Activated gamma-delta T cell (primary cell): Measurements from ENCODE around the gene DNM2.

ENCODE experiments used
- DNase-seq: peaks from one replicate; lab custom pipeline; 2025; lab: John Stamatoyannopoulos, UW

Gene DNM2

DNA sequence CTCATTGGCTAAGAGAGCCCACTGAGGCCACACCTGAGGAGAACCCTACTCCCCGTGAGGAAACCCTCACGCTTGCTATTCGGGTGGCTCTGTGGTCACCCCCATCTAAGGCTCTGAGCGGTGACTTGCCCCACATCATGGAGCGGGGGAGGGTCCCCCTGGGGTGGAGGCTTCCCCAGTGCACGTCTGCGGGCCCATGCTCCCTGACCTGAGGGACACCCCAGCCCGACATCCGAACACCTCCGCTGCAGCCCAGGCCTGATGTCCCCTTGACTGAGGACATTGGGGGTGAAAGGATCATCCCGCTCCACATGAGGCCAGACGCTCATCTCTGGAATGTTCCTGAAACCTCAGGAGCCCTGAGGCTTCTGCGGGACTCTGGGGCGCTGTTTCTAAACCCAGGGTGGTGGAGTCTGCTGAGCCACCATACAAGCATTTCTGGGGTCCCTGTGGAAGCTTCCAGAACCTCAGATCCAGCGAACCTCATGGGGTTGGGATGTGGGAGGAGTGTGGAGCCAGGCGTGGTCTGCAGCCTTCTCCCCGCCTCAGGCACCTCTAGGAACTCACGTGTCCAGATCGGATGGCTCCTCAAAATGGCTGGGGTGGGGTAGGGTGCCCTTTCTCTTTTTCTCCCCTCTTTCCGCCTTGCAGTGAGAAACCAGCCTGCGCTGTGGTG lies 98.2 kb downstream of the DNM2 start:
- DNase-seq: no peak

DNA sequence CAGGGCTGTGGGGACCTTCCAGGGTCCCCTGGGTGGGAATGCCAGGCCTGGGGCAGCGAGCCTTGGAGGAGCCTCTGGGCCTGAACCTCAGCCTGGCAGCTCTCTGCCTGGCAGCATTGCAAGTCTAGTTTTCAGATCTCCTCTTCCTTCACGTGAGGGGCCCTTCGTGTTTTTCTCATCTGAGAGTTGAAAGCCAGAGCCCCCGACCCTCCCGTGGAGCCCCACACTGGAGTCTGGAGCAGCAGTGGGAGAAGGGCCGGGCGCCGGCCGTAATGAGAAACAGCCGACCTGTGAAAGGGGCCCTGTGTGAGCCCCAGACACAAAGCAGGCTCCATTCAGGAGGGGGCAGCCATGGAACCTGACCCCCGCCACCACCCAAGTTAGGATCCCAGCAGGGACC lies 98.8 kb downstream of the DNM2 start:
- DNase-seq: no peak

DNA sequence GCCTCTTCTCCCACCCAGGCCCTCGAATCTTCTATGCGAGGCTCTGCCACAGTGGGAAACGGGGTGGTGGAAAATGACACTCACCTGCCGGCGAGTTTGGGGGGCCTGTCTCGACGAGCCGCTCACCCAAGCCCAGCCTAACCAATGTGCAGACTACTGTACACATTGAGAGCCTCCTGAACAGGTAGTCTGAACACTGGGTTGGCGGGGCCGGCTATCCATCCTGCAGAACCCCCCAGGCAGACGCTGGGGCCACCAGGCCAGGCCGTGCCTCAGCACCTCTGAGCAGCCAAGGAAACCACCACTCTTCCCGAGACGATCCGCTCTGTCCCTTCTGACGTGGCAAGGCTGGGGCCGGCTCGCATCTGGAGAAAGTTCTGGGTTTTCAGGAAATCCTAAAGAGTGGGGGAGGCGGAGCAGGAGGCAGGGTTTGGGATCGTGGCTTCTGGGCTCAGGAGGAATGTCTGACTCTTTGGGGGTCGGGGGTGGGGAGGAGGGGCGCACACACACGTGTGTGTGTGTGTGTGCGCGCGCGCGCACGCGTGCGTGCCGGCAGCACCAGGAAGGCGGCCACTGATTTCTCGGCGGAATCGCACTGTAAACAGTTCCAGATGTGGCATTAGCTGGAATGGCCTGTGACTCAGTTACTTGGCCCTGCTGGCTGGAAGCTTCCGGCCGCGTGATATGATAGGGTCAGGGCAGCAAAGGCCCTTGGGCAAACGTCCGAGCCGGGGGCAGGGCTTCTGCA lies 99.6 kb downstream of the DNM2 start:
- no peak for DNase-seq

DNA sequence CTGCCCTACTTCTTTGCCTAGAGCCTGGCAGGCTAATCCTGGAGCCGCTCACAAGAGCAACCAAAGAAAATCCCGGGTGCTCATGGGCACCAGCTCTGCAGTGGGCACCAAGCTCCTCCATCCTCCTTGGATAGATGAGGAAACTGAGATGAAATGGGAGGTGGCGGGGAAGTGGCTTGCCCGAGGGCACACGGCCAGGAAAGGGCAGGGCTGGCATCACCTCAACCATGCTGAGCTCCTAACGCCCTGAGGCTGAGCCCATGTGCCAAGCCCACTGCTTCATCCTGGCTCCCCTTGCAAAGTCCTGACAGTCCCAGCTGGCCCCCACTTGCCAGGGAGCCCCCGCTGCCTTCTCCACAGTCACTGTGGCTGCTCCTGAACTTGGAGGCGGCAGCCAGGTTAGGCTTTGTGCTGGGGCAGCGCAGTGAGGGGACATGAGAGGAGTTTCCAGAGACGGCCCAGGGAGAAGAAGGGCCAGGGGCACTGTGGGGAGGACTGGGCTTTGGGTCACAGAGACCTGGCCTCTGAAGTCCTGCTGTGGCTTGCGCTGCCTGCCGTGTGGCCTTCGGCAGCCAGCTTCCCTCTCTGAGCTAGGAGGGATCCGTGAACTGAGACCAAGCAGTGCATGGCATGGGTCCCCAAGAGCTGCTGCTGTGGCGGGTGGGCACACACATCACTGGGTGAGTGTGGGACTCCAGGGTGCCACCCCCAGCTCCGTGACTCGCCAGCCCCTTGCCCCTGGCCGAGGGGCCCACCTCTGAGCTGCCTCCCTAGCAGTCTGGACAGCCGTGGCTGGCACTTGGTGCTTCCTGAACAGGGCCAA lies 100.6 kb downstream of the DNM2 start:
- no peak for DNase-seq

DNA sequence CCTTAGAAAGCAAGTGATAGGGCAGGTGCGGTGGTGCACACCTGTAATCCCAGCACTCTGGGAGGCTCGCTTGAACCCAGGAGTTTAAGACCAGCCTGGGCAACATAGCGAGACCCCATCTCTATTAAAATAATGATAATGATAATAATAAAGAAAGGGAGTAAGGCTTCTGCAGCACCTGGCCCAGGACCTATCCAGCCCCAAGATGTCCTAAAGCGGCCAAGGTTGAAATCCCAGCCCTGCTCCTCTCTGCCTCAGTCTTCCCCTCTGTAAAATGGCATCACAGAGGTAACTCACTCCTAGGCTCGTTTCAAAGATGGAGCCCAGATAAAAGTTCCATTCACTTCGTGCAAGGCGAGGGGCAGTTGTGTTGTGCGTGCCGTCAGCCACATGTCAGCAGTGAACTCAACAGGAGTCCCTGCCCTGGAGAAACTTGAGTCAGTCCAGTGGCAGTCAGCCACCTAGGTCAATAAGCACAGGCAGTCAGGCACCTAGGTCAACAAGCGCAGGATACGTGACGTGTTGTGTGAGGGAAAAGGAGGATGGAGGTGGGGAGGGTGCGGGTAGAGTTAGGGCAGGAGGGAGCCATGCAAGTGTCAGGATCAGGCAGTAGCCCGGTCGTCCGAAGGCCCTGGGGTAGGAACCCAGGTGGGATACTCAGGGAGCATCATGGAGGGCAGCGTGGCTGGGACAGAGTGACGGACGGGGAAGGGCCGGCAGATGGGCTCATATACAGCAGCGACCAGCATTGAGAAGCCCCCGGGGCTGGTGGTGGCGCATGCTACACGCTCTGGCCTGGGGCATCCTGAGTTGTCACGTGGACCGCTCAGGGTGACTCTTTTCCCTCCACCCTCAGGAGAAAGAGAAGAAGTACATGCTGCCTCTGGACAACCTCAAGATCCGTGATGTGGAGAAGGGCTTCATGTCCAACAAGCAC lies 101.5 kb downstream of the DNM2 start:
- no peak for DNase-seq

DNA sequence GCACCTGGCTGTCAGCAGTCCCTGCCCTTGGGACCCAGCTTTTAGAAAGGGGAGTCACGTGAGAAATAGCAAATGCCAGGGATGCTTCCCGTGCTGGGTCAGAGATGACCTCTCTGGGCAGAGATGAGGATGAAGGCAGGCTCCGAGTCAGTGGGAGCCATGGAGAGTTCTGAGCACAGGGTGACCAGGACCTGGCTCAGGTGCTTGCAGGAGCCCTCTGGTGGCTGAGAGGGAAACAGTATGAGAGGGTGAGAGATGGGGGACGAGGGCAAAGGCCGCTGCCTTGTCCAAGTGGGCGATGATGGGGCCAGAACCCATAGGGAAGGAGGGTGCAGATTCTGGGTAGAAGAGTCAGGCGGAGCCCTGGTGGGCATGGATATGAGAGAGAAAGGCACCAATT lies 102.3 kb downstream of the DNM2 start:
- no peak for DNase-seq

DNA sequence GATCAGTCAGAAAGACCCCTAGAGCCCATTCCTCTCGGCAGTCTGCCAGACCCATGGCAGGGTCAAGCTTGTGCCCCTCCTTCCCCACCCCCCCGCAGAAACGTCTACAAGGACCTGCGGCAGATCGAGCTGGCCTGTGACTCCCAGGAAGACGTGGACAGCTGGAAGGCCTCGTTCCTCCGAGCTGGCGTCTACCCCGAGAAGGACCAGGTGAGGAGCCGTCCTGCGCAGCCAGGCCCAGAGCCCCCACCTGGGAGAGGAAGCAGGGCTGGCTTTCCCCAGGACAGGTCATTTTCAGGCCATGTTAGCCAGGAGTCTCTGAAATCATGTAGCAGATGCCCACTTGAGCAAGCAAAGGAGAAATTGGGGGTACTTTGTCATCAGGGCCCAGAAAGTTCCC lies 105.8 kb downstream of the DNM2 start:
- no peak for DNase-seq

DNA sequence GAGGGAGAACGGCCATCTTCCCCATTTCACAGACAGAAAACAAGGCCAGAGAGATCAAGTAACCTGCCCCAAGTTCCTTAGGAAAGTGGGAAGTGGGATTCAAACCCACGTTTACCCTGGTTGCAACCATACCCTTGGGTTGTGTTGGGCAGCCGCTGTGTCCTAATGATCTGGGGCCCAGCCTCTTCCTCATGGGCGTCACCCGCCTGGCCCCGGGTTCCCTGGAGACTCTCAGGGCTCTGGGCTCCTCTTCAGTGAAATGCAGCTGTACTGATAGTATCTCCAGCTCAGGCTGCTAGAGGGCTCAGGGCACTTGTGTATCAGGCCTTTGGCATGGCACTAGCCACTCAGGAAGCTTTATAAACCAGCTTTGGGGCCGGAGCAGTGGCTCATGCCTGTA lies 108.4 kb downstream of the DNM2 start:
- DNase-seq: no peak

DNA sequence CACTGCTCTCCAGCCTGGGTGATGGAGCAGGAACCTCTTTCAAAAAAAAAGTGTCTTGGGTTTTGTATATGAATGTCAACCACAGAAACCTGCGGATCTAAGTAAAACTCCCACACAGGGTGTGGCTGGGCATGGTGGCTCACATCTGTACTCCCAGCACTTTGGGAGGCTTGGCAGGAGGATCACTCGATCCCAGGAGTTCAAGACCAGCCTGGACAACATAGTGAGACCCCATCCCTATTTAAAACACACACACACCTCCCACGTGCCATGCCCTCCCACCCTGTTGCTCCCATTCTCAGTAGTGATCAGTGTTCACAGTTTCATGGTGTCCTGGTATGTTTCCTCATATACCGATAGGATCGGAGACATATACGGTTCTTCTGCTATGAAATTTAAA lies 109.0 kb downstream of the DNM2 start:
- no peak for DNase-seq

DNA sequence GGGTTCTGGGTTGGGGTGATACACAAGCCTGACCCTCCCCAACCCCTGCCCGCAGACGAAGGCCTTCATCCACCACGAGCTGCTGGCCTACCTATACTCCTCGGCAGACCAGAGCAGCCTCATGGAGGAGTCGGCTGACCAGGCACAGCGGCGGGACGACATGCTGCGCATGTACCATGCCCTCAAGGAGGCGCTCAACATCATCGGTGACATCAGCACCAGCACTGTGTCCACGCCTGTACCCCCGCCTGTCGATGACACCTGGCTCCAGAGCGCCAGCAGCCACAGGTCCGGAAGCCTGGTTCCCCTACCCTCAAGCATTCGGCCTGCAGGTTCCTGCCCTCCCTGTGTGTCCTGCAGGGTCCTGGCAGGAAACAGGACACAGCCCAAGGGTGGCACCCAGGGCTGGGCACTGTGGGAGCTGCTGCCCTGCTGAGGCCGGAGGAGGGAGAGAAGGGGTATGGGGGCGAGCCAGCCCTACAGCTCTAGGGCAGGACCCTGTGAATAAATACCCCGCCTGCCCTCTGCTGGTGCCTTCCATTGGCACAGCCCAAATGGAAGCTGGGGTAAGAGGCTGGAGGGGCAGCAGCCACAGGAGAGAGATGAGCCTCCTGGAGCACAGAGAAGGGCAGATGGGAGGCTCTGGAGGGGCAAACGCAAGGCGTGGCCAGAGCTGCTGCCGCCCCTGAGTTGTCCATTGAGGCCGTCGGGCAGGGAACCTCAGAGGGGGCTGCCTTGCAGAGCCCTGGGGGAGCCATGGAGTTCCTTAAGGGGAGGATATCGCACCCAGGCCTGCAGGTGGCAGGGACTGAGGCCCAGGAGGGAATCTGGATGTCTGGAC lies 111.3 kb downstream of the DNM2 start:
- no peak for DNase-seq

DNA sequence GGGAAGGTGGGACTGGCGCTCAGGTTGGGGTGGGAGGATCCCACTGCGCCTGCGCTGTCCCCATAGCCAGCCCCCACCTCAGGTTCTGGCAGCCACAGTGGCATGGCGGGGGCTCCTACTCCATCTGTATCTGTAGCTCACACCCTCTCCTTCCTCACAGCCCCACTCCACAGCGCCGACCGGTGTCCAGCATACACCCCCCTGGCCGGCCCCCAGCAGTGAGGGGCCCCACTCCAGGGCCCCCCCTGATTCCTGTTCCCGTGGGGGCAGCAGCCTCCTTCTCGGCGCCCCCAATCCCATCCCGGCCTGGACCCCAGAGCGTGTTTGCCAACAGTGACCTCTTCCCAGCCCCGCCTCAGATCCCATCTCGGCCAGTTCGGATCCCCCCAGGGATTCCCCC lies 112.1 kb downstream of the DNM2 start:
- DNase-seq: no peak

DNA sequence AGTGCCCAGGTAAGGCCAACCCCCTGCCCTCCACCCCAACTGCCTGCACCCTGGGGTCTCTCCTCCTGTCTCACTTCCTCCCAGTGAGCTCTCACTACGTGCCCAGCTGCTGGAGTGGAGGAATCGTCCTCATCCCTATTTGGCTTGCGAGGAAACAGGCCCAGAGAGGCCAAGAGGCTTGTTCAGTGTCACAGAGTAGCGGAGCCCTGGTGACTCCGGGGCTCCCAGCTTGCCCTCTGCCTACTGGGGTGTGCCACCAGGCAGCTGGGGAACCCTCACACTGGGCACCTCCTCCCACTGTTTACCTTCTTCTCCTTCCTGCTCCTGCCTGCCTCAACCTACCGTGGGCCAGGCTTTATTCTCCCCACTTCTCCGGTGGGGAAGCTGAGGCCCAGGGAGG lies 112.5 kb downstream of the DNM2 start:
- no peak for DNase-seq

DNA sequence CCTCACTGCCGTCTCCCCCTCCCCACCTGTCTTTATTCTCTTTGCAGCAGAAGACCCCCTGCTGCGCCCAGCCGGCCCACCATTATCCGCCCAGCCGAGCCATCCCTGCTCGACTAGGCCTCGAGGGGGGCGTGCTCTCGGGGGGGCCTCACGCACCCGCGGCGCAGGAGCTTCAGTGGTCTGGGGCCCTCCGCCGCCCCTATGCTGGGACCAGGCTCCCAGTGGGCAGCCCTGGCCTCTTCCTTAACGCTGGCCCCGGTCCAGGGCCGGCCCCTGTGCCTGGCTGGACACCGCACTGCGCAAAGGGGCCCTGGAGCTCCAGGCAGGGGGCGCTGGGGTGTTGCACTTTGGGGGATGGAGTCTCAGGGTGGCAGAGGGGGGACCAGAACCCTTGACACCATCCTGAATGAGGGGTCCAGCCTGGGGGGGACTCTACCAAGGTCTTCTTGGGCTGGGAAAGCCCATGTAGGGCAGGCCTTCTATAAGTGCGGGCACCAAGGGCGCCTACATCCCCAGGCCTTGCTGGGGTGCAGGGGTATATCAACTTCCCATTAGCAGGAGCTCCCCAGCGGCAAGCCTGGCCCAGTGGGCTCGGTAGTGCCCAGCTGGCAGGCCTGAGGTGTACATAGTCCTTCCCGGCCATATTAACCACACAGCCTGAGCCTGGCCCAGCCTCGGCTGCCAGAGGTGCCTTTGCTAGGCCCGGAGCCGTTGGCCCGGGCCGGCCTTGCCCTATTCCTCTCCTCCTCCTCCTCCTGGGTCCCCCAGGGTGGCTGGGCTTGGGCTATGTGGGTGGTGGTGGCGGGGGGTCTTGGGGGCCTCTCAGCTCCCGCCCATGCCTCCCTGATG lies 113.3 kb downstream of the DNM2 start:
- DNase-seq: no peak

DNA sequence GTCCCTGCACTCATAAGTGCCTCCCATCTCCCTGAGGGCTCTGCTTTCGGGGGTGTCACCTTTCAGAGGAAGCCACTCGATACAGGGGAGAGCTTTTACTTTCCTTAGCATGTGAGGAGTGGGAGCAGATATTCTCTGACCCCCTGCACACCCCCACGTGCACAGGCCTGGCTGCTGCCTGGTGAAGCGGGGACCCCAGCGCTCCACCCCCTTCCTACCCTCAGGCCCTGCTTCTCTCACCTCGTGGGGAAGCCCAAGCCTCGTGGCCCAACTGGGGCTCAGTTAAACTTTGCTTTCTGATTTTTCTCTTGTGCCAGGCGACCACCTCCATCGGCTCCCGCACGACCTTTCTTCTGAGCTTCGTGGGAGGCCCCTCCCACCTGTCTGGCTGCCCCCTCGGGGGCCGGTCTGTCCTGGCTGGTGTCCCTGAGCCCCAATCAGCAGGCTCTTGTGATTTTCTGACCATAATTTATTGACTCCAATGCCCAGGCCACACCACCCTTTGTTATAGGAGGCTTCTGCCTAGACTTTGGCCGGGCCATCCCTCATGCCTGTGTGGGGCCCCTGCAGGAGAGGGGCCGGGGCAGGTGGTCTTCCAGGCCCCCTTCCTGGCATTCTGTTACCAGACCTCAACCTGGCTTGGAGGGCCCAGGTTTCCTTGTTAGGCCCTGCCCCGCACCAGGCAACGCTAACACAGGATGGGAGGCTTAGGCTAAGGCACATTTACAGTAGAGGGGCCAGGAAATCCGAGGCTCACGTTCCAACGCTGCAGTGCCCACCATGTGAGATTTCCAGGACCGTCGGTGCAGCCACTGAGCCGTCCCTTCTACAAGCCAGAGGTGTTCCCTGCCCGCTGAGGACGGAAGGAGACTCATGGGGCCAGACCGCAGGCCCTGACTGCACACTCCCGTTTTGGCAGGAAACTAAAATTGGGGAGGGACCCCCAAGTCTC lies 114.4 kb downstream of the DNM2 start:
- no peak for DNase-seq

DNA sequence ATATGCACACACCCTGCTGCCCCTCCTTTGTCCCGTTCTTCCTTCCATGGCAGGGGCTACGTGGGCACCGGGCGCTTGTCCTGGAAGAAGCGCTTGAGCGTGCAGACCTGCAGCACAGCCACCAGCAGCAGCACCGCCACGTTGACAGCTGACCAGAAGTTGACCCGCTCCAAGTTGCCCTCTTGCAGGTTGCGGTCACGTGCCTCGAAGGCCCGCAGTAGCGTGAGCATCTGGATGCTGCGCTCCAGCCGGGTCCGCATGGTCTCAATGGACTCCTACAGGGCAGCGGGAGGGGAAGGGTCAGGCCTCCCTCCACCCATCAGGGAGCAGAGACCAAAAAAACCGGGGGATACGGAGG lies 115.0 kb downstream of the DNM2 start:
- DNase-seq: no peak

DNA sequence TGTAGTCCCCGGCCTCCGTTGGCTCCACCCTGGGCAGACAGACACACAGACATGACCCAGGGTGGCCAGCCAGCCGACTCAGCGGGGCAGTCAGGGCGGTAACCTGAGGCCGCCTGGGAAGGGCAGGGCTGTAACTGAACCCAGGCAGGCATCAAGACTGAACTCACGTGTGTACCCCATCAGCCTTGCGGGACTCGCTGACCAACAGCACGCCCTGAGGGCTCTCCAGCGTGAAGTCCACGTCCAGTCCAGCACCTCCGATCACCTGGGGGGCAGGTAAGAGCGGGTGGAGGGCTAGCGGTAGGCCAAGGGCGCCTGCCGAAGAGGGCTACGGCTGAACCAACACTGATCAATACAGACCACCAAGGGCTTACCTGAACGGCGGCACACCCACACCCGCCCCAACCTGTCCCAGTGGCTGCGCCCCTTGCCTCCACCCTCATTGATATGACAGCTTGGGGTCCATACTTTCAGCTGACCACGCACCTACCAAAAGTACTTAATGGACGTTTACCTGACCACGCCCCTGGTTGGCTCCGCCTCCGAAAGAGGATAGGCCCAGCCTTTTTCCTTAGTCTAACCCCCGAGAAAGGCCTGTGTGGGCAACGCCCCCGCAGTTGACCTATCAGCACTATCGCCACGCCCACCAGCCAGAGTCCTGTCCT lies 117.3 kb downstream of the DNM2 start:
- no peak for DNase-seq

DNA sequence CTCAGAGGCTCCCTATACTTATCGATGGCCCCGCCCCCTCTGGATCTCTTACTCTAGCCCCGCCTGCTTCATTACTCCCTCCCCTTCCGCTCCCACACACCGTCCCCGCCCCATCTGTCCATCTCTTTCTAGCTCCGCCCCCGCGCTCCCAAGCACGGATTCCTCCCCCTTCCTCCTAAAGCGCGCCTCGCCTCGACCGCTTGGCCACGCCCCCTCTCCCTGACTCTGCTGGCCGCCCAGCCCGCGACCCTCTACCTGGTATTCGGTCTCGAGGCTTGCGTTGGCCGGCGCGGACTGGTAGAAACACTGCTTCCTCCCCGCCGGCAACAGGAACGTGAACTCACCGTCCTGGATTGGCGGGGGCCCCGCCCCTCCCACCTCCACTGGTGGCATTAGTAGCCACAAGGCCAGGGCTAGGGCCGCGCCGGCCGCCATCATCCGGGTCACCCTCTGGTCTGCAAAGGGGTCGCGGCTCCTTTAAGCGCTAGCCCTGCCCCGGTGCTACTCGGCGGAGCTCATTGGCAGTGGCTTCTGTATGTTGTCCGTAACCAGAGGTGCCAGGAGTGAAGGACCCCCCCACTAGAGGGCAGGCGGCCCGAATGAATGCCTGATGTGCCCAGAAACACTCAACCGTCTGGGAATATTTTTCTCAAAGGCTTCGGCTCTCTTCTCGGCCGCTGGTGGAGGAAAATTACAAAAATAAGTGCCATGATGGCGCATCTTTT lies 118.0 kb downstream of the DNM2 start, which contains the start of gene TMED1:
Gene TMED1 (minus strand): TSS at position 459 of the 725 bp plus-strand sequence. CDS start 21 bp downstream, at position 438.
- DNase-seq: peak; percentile 68
